Esophagus (tissue), 2 donors: ENCODE data around the gene BEAN1. TPM values are rescaled to one million over a fixed set of nuclear protein-coding genes. Genes with fewer than 3 reads are reported as not detected.

Experiments used
- H3K27ac ChIP-seq, 2 donors: one replicate each; pipeline ENCODE4 v1.5.1; 2013; ENCODE audit warnings: low read depth in 2 of 2, mild to moderate bottlenecking in 2 of 2, inconsistent platforms in 1 of 2, low read length in 1 of 2, moderate library complexity in 1 of 2
- H3K27me3 ChIP-seq, 2 donors: one replicate each; pipeline ENCODE4 v1.6.1; 2013; ENCODE audit warnings: low read length in 2 of 2, control low read depth in 1 of 2, mild to moderate bottlenecking in 1 of 2; ENCODE audit not compliant: insufficient read depth in 2 of 2, control insufficient read depth in 1 of 2
- H3K36me3 ChIP-seq, 2 donors: one replicate each; pipeline ENCODE4 v1.6.1; 2013; ENCODE audit warnings: low read length in 1 of 2; ENCODE audit not compliant: control insufficient read depth in 2 of 2, insufficient read depth in 2 of 2
- H3K4me1 ChIP-seq, 2 donors: one replicate each; pipeline ENCODE4 v1.6.1; 2013; ENCODE audit warnings: low read length in 1 of 2; ENCODE audit not compliant: control insufficient read depth in 2 of 2, insufficient read depth in 2 of 2
- H3K4me3 ChIP-seq, 2 donors: one replicate each; pipeline ENCODE4 v1.5.1; 2013; ENCODE audit warnings: low read length in 2 of 2, mild to moderate bottlenecking in 2 of 2, low read depth in 1 of 2, moderate library complexity in 1 of 2
- H3K9me3 ChIP-seq, 2 donors: one replicate each; pipeline ENCODE4 v1.6.1; 2013; ENCODE audit warnings: mild to moderate bottlenecking in 2 of 2, low read depth in 1 of 2, low read length in 1 of 2, moderate library complexity in 1 of 2; ENCODE audit not compliant: control insufficient read depth in 2 of 2, insufficient read depth in 1 of 2
- WGBS, 2 donors: extraction: QIAGEN DNeasy Blood & Tissue Kit; methylation state at CpG; one replicate each; pipeline ENCODE4 v1.1.7; 2013; 5-methylcytosine and 5-hydroxymethylcytosine counted together
- polyA plus RNA-seq, 2 donors: library from polyadenylated mRNA; stranded (reverse); fragments of 200-250 nt; gene quantifications; one replicate each; pipeline ENCODE4 v1.2.3, GENCODE V29; 2013
- donor health status: healthy with polysubstance abuse.
- donor health status: Bipolar disorder and iron deficiency.

BEAN1 gene
- polyA plus RNA-seq, 2 donors, result 0.40 to 0.73 TPM

GRCh38 chr16:66405057-66405783, 21.9 kb upstream of the BEAN1 start:
- H3K4me3 ChIP-seq, result no peak overlapping the region
- H3K4me1 ChIP-seq, result peaks cover 0 to 4% of the 10 kb centered on the region in 2 donors
- H3K27ac ChIP-seq, result no peak overlapping the region
- 69 to 77% methylated on average over 2 of the region's 2 CpGs for WGBS, 2 donors
- no peaks in the 10 kb centered on the region for H3K9me3 ChIP-seq
- no peaks in the 10 kb centered on the region for H3K36me3 ChIP-seq
- H3K27me3 ChIP-seq, result no peaks in the 10 kb centered on the region

- H3K9me3 ChIP-seq, result no peaks in the 10 kb centered on the region
- H3K36me3 ChIP-seq, result no peaks in the 10 kb centered on the region
- H3K4me1 ChIP-seq, result peaks cover 0 to 4% of the 10 kb centered on the region in 2 donors
- 0 to 1% methylated on average over 32 to 35 of the region's 35 CpGs for WGBS, 2 donors
- H3K27ac ChIP-seq, result peak overlapping the region in 1 of 2 donors; percentile 3
- H3K4me3 ChIP-seq, result peak overlapping the region; percentile 47 to 56
- no peaks in the 10 kb centered on the region for H3K27me3 ChIP-seq
Measured at GRCh38 chr16:66406534-66407221, 20.4 kb upstream of the BEAN1 start.

- Histone ChIP-seq H3K27ac (peak overlapping the region; percentile 61 to 93), H3K36me3 (no peaks in the 10 kb centered on the region), H3K4me3 (no peak overlapping the region), H3K4me1 (peaks cover 0 to 4% of the 10 kb centered on the region in 2 donors), H3K9me3 (no peaks in the 10 kb centered on the region), H3K27me3 (no peaks in the 10 kb centered on the region)
- 37 to 54% methylated on average over 5 of the region's 5 CpGs for WGBS, 2 donors
Measured at GRCh38 chr16:66408163-66409048, 18.7 kb upstream of the BEAN1 start.

GRCh38 chr16:66409156-66409555, 17.9 kb upstream of the BEAN1 start:
- 43 to 58% methylated on average over 5 of the region's 5 CpGs for WGBS, 2 donors
- no peaks in the 10 kb centered on the region for H3K36me3 ChIP-seq
- no peak overlapping the region for H3K27ac ChIP-seq
- no peaks in the 10 kb centered on the region for H3K9me3 ChIP-seq
- no peaks in the 10 kb centered on the region for H3K27me3 ChIP-seq
- H3K4me3 ChIP-seq, result no peak overlapping the region
- peaks cover 0 to 4% of the 10 kb centered on the region in 2 donors for H3K4me1 ChIP-seq

GRCh38 chr16:66412182-66412581, 14.9 kb upstream of the BEAN1 start:
- peaks cover 0 to 4% of the 10 kb centered on the region in 2 donors for H3K4me1 ChIP-seq

GRCh38 chr16:66414891-66415290, 12.2 kb upstream of the BEAN1 start:
- Histone ChIP-seq H3K27me3 (no peaks in the 10 kb centered on the region), H3K4me3 (no peak overlapping the region), H3K9me3 (no peaks in the 10 kb centered on the region), H3K36me3 (no peaks in the 10 kb centered on the region), H3K27ac (no peak overlapping the region), H3K4me1 (no peaks in the 10 kb centered on the region)
- WGBS, 2 donors, result 62 to 76% methylated on average over 1 of the region's 1 CpG

More at GRCh38 chr16:66412182-66412581, 14.9 kb upstream of the BEAN1 start:
- H3K27me3 ChIP-seq, result no peaks in the 10 kb centered on the region
- no peaks in the 10 kb centered on the region for H3K36me3 ChIP-seq
- no peaks in the 10 kb centered on the region for H3K9me3 ChIP-seq
- H3K4me3 ChIP-seq, result no peak overlapping the region
- no peak overlapping the region for H3K27ac ChIP-seq

GRCh38 chr16:66416136-66416535, 11.0 kb upstream of the BEAN1 start:
- 88 to 94% methylated on average over 1 of the region's 1 CpG for WGBS, 2 donors
- Histone ChIP-seq H3K4me1 (no peaks in the 10 kb centered on the region), H3K36me3 (no peaks in the 10 kb centered on the region), H3K9me3 (no peaks in the 10 kb centered on the region), H3K27ac (no peak overlapping the region), H3K27me3 (no peaks in the 10 kb centered on the region), H3K4me3 (no peak overlapping the region)

GRCh38 chr16:66416939-66417700, 10.0 kb upstream of the BEAN1 start:
- 81 to 83% methylated on average over 9 of the region's 9 CpGs for WGBS, 2 donors
- Histone ChIP-seq H3K9me3 (no peaks in the 10 kb centered on the region), H3K4me1 (no peaks in the 10 kb centered on the region), H3K36me3 (no peaks in the 10 kb centered on the region), H3K27ac (no peak overlapping the region), H3K4me3 (no peak overlapping the region), H3K27me3 (no peaks in the 10 kb centered on the region)
